ENCODE results near the gene NUDCD3. TPM values are rescaled to one million over a fixed set of nuclear protein-coding genes. Genes with fewer than 3 reads are reported as not detected.
"Not testable (repeated sequence)": the region's sequence is repeated elsewhere in the genome, so short reads cannot be mapped to it uniquely, and the experiment has no call there.

Gene NUDCD3
- polyA plus RNA-seq, 1 donor = 68.3 TPM

- H3K4me1 ChIP-seq (ENCODE audit: control insufficient read depth, insufficient read depth, low read length) = no peaks in the 10 kb centered on the region
- H3K27ac ChIP-seq (ENCODE audit: low read length) = no peak overlapping the region
- peaks cover 60% of the 10 kb centered on the region for H3K36me3 ChIP-seq (ENCODE audit: control insufficient read depth, insufficient read depth, low read length)
- no peaks in the 10 kb centered on the region for H3K27me3 ChIP-seq (ENCODE audit: control insufficient read depth, insufficient read depth, low read length)
- peaks cover under 1% of the 10 kb centered on the region for H3K9me3 ChIP-seq (ENCODE audit: control insufficient read depth, low read depth, low read length)
- H3K4me3 ChIP-seq (ENCODE audit: low read length) = no peak overlapping the region
- DNase-seq = no peak
- WGBS (ENCODE audit: insufficient coverage, low lambda C conversion rate) = 100% methylated on average over 1 of the region's 7 CpGs
Measured at GRCh38 chr7:44519546-44519945, 29.1 kb upstream of the NUDCD3 start.

GRCh38 chr7:44518761-44519160, 28.3 kb upstream of the NUDCD3 start:
- H3K36me3 ChIP-seq (ENCODE audit: control insufficient read depth, insufficient read depth, low read length) = peaks cover 66% of the 10 kb centered on the region
- WGBS (ENCODE audit: insufficient coverage, low lambda C conversion rate) = 100% methylated on average over 1 of the region's 3 CpGs
- H3K27ac ChIP-seq (ENCODE audit: low read length) = no peak overlapping the region
- DNase-seq = no peak
- H3K27me3 ChIP-seq (ENCODE audit: control insufficient read depth, insufficient read depth, low read length) = no peaks in the 10 kb centered on the region
- no peak overlapping the region for H3K4me3 ChIP-seq (ENCODE audit: low read length)
- H3K4me1 ChIP-seq (ENCODE audit: control insufficient read depth, insufficient read depth, low read length) = no peaks in the 10 kb centered on the region
- H3K9me3 ChIP-seq (ENCODE audit: control insufficient read depth, low read depth, low read length) = no peaks in the 10 kb centered on the region

GRCh38 chr7:44517175-44517574, 26.7 kb upstream of the NUDCD3 start:
- Histone ChIP-seq H3K27me3 (ENCODE audit: control insufficient read depth, insufficient read depth, low read length) (no peaks in the 10 kb centered on the region), H3K36me3 (ENCODE audit: control insufficient read depth, insufficient read depth, low read length) (peaks cover 69% of the 10 kb centered on the region), H3K4me1 (ENCODE audit: control insufficient read depth, insufficient read depth, low read length) (peaks cover under 1% of the 10 kb centered on the region), H3K27ac (ENCODE audit: low read length) (no peak overlapping the region), H3K4me3 (ENCODE audit: low read length) (no peak overlapping the region), H3K9me3 (ENCODE audit: control insufficient read depth, low read depth, low read length) (no peaks in the 10 kb centered on the region)
- no peak for DNase-seq
- WGBS (ENCODE audit: insufficient coverage, low lambda C conversion rate) = no CpG with 5 or more reads among the region's 8 CpGs

- no peak overlapping the region for H3K4me3 ChIP-seq (ENCODE audit: low read length)
- H3K27me3 ChIP-seq (ENCODE audit: control insufficient read depth, insufficient read depth, low read length) = no peaks in the 10 kb centered on the region
- H3K4me1 ChIP-seq (ENCODE audit: control insufficient read depth, insufficient read depth, low read length) = peaks cover 10% of the 10 kb centered on the region
- peaks cover 57% of the 10 kb centered on the region for H3K36me3 ChIP-seq (ENCODE audit: control insufficient read depth, insufficient read depth, low read length)
- no peaks in the 10 kb centered on the region for H3K9me3 ChIP-seq (ENCODE audit: control insufficient read depth, low read depth, low read length)
- WGBS (ENCODE audit: insufficient coverage, low lambda C conversion rate) = 100% methylated on average over 1 of the region's 10 CpGs
- no peak overlapping the region for H3K27ac ChIP-seq (ENCODE audit: low read length)
- DNase-seq = no peak
Measured at GRCh38 chr7:44515590-44516268, 25.3 kb upstream of the NUDCD3 start.

- Histone ChIP-seq H3K9me3 (ENCODE audit: control insufficient read depth, low read depth, low read length) (no peaks in the 10 kb centered on the region), H3K27ac (ENCODE audit: low read length) (no peak overlapping the region), H3K27me3 (ENCODE audit: control insufficient read depth, insufficient read depth, low read length) (no peaks in the 10 kb centered on the region), H3K36me3 (ENCODE audit: control insufficient read depth, insufficient read depth, low read length) (peaks cover 40% of the 10 kb centered on the region), H3K4me1 (ENCODE audit: control insufficient read depth, insufficient read depth, low read length) (peaks cover 10% of the 10 kb centered on the region), H3K4me3 (ENCODE audit: low read length) (no peak overlapping the region)
- no peak for DNase-seq
- no CpG with 5 or more reads among the region's 7 CpGs for WGBS (ENCODE audit: insufficient coverage, low lambda C conversion rate)
Measured at GRCh38 chr7:44512736-44513135, 22.3 kb upstream of the NUDCD3 start.

GRCh38 chr7:44511863-44512468, 21.5 kb upstream of the NUDCD3 start:
- no peak overlapping the region for H3K4me3 ChIP-seq (ENCODE audit: low read length)
- peak in 1 of 2 donors; percentile 16 for DNase-seq
- H3K4me1 ChIP-seq (ENCODE audit: control insufficient read depth, insufficient read depth, low read length) = peaks cover 10% of the 10 kb centered on the region
- H3K27ac ChIP-seq (ENCODE audit: low read length) = peak overlapping the region; percentile 70
- WGBS (ENCODE audit: insufficient coverage, low lambda C conversion rate) = no CpG with 5 or more reads among the region's 4 CpGs
- peaks cover 33% of the 10 kb centered on the region for H3K36me3 ChIP-seq (ENCODE audit: control insufficient read depth, insufficient read depth, low read length)
- H3K9me3 ChIP-seq (ENCODE audit: control insufficient read depth, low read depth, low read length) = no peaks in the 10 kb centered on the region
- no peaks in the 10 kb centered on the region for H3K27me3 ChIP-seq (ENCODE audit: control insufficient read depth, insufficient read depth, low read length)

- 20% methylated on average over 1 of the region's 1 CpG for WGBS (ENCODE audit: insufficient coverage, low lambda C conversion rate)
- H3K4me1 ChIP-seq (ENCODE audit: control insufficient read depth, insufficient read depth, low read length) = peaks cover 10% of the 10 kb centered on the region
- H3K27ac ChIP-seq (ENCODE audit: low read length) = peak overlapping the region; percentile 70
- no peaks in the 10 kb centered on the region for H3K9me3 ChIP-seq (ENCODE audit: control insufficient read depth, low read depth, low read length)
- H3K27me3 ChIP-seq (ENCODE audit: control insufficient read depth, insufficient read depth, low read length) = no peaks in the 10 kb centered on the region
- H3K36me3 ChIP-seq (ENCODE audit: control insufficient read depth, insufficient read depth, low read length) = peaks cover 26% of the 10 kb centered on the region
- peak in 1 of 2 donors; percentile 76 for DNase-seq
- H3K4me3 ChIP-seq (ENCODE audit: low read length) = no peak overlapping the region
Measured at GRCh38 chr7:44511236-44511635, 20.8 kb upstream of the NUDCD3 start.

GRCh38 chr7:44508328-44509030, 18.0 kb upstream of the NUDCD3 start:
- no peak for DNase-seq
- peaks cover 10% of the 10 kb centered on the region for H3K4me1 ChIP-seq (ENCODE audit: control insufficient read depth, insufficient read depth, low read length)

GRCh38 chr7:44506592-44507288, 16.3 kb upstream of the NUDCD3 start:
- WGBS (ENCODE audit: insufficient coverage, low lambda C conversion rate) = no CpG with 5 or more reads among the region's 3 CpGs
- not testable (repeated sequence) for H3K9me3 ChIP-seq (ENCODE audit: control insufficient read depth, low read depth, low read length); H3K27me3 ChIP-seq (ENCODE audit: control insufficient read depth, insufficient read depth, low read length); H3K4me3 ChIP-seq (ENCODE audit: low read length); H3K36me3 ChIP-seq (ENCODE audit: control insufficient read depth, insufficient read depth, low read length); DNase-seq; H3K27ac ChIP-seq (ENCODE audit: low read length); H3K4me1 ChIP-seq (ENCODE audit: control insufficient read depth, insufficient read depth, low read length)

More at GRCh38 chr7:44508328-44509030, 18.0 kb upstream of the NUDCD3 start:
- H3K4me3 ChIP-seq (ENCODE audit: low read length) = no peak overlapping the region
- H3K9me3 ChIP-seq (ENCODE audit: control insufficient read depth, low read depth, low read length) = no peaks in the 10 kb centered on the region
- WGBS (ENCODE audit: insufficient coverage, low lambda C conversion rate) = no CpG with 5 or more reads among the region's 2 CpGs
- H3K36me3 ChIP-seq (ENCODE audit: control insufficient read depth, insufficient read depth, low read length) = peaks cover 10% of the 10 kb centered on the region
- H3K27ac ChIP-seq (ENCODE audit: low read length) = no peak overlapping the region
- no peaks in the 10 kb centered on the region for H3K27me3 ChIP-seq (ENCODE audit: control insufficient read depth, insufficient read depth, low read length)

- H3K27me3 ChIP-seq (ENCODE audit: control insufficient read depth, insufficient read depth, low read length) = no peaks in the 10 kb centered on the region
- no peaks in the 10 kb centered on the region for H3K9me3 ChIP-seq (ENCODE audit: control insufficient read depth, low read depth, low read length)
- no peak overlapping the region for H3K4me3 ChIP-seq (ENCODE audit: low read length)
- H3K36me3 ChIP-seq (ENCODE audit: control insufficient read depth, insufficient read depth, low read length) = no peaks in the 10 kb centered on the region
- no peaks in the 10 kb centered on the region for H3K4me1 ChIP-seq (ENCODE audit: control insufficient read depth, insufficient read depth, low read length)
- WGBS (ENCODE audit: insufficient coverage, low lambda C conversion rate) = no CpG with 5 or more reads among the region's 3 CpGs
- H3K27ac ChIP-seq (ENCODE audit: low read length) = no peak overlapping the region
- DNase-seq = no peak
Measured at GRCh38 chr7:44505595-44505994, 15.1 kb upstream of the NUDCD3 start.
